ENCODE results near the gene PDPN. TPM values are rescaled to one million over a fixed set of nuclear protein-coding genes. Genes with fewer than 3 reads are reported as not detected.

Gene PDPN
- total and polyA plus RNA-seq, 2 of the 8 experiments (the other 6 are each of a cell fraction or from before 2014, with no cell fraction given) = 44.7 to 169 TPM

- no peak for TF ChIP-seq CHD7 (IDR thresholded peaks at IDR 0.05; ENCODE audit: insufficient replicate concordance, low read length)
- no peak for TF ChIP-seq ATF2 (IDR thresholded peaks at IDR 0.05; ENCODE audit: low read length)
- no peak for TF ChIP-seq SUZ12 (IDR thresholded peaks at IDR 0.05; ENCODE audit: low read length)
- TF ChIP-seq JUND (IDR thresholded peaks at IDR 0.05; ENCODE audit: low read length) = no peak
- TF ChIP-seq SIRT6 (IDR thresholded peaks at IDR 0.05; ENCODE audit: low read length) = no peak
- TF ChIP-seq SP2 (IDR thresholded peaks at IDR 0.05; ENCODE audit: low read length) = no peak
- TF ChIP-seq POU5F1 (IDR thresholded peaks at IDR 0.05; ENCODE audit: low read depth, low read length) = no peak
- TF ChIP-seq YY1 (IDR thresholded peaks at IDR 0.05; ENCODE audit: low read depth, low read length) = no peak
- TF ChIP-seq SRF (IDR thresholded peaks at IDR 0.05; ENCODE audit: low read depth, low read length) = no peak
- TF ChIP-seq RNF2 (IDR thresholded peaks at IDR 0.05; ENCODE audit: borderline replicate concordance, low read depth, low read length, missing control alignments, poor library complexity, severe bottlenecking) = no peak
- TF ChIP-seq RXRA (IDR thresholded peaks at IDR 0.05; ENCODE audit: insufficient read depth, low read depth, low read length) = no peak
Observed at GRCh38 chr1:13570924-13571323, 12.7 kb upstream of the PDPN start (continued).
